SIG-M5 treated with dmso at 0.1 percent for 504 hours (cell line): Measurements from ENCODE around the gene RAD51B.

Experiments
- DNase-seq: peaks from one replicate; lab custom pipeline; 2025; ENCODE audit not compliant: unreplicated experiment; lab: John Stamatoyannopoulos, UW

Gene RAD51B

DNA sequence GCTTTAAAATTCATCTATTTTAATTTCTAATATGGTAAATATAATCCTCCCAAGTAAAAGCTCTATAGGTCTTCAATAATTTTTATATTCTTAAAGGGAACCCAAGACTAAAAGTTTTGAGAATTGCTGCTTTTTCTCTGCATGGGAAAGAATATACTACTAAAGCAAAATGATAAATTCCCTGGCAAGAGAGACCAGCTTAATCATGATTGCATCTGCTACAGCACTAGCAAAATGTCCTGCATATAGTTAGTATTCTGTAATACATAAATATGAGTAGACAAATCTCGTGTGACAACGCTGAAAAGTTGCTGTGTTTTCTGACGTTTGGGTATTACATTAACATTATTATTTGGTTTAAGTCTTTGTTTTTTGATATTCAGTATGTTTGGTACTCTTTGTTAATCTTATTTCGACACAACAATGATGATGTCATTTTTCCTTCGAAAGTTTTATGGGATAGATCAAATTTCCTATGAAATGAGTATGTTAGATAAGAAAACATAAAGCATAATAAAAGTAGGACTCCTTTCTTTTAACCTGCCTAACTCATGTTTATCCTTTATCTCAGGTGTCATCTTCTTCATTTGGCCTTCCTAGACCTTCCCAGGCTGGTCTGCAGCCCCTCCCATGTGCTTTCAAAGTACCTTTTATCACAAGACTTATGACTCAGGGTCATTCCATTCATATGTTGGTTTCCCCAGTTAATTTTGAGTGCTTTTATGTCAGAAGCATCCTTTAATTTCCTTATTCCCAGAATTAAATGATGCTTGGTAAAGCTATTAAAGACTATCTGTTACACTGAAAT, 321.9 kb downstream of the RAD51B start:
- no peak for DNase-seq

DNA sequence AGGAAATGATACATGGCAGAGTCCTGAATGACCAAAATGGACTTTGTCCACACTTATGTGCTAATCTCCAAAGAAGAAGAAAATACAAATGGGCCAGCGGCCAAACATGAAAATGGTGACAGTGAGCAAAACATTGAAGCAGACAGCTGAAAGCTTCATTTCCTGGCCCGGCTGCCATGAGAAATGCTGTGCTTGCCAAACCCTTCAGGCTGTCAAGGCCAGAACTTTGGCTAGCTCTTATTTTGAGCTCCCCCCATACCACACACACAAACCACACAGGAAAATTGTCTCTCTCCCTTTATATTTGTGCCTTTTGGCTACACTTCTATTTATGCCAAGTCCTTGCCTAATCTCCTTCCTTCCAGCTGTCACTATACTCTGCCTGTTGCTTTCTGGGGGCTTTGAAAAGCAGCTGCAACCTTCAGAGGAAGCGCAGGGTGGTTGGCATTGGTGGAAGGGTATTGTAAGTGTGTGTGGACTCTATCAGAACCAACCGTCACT, 323.8 kb downstream of the RAD51B start:
- DNase-seq, result no peak

DNA sequence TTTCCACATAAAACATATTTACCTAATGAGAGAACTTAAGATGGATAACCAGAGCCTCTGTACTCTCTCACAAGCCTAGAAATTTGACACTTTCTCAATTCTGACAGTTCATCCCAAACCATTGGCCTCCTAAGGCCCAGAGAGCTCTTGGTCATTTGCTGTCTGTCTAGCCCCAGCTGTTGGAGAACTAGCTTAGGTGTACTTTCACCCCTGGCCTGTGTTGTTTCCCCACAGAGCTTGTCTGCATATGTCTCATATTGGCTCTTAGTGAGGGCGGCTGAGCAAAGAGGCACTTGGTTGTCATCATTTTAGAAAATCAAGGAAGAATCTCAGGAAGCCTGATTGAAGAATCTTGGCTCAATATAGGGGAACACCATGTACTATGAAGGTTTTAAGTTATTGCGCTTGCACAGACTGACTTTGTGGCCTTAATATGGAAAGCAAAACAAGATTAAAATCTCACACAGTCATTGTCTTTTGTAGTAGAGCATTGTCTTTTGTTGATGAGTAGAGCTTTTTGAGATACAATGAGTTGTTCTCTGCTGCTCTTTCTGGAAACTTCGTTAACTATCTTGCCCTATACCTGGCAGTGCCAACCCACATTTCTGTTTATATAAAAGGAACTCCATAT, 324.6 kb downstream of the RAD51B start:
- no peak for DNase-seq

DNA sequence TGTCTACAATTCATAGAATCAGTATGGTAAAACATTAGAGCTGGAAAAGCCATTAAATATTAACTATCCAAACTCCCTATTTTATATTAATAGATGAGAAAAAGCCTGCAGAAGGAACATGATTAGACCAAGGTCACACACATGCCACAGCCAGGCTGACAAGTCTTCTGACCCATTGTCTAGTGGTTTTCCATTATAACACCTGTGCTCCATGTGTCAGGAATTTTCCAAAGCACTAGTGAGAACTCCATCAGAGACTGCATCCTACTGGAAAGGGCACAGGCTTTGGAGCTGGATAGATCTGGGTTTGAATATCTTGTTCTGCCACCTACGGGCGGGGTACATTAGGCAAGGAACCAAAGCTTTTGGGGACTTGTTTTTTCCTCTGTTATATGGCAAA, 325.5 kb downstream of the RAD51B start:
- no peak for DNase-seq

DNA sequence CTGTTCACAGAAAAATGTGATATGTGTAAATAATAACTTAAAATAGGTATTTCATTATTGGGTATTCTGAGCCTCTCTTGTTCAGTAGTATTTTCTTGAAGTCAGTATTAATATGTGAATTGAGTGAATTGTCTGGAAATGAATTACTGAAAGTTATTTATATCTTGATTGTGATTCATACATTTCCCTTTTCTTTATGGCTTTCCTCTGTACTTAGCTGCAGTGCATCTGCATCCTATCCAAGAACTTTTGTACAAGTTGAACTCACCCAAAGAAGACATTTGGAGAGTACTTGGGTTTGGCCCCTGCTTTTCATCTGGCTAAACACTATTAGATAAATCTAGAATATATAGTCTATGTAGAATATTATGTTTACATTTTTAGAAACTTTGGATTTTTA, 326.0 kb downstream of the RAD51B start:
- DNase-seq, result no peak

DNA sequence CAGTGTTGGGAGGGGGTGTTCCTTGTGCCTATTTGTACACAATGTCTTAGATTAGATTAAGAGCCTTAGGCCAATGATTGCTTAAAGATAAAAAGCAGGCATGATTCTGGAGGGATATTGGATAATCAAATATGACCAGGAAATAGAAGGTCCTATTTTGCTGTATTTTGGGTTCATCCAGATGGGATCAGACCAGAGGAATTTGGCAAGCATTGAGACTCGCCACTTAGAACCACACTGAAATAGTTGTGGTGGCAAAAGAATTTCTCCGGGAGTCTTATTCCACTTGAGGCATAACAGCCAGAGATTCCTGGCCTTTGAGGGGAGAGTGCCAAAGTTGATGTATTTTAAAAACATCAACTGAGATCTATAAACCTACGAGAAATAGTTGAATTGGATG, 327.2 kb downstream of the RAD51B start:
- DNase-seq, result no peak

DNA sequence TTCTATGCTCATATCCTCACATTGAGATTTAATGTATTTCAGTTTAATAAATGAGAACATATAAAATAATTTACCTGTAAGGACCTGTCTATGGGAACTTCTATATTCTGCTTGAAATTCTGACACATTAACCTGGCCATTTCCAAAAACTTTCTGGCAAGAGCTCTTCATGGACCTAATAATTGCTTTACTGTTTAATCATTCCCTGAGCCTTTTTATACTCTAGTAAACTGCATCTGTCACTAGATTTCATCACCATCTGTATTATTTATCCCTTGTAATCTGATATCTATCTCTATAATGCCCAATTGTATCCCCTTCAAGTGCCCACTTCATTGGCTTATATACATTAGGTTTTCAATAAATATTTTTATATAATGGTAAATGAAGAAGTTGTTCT, 327.7 kb downstream of the RAD51B start:
- no peak for DNase-seq

DNA sequence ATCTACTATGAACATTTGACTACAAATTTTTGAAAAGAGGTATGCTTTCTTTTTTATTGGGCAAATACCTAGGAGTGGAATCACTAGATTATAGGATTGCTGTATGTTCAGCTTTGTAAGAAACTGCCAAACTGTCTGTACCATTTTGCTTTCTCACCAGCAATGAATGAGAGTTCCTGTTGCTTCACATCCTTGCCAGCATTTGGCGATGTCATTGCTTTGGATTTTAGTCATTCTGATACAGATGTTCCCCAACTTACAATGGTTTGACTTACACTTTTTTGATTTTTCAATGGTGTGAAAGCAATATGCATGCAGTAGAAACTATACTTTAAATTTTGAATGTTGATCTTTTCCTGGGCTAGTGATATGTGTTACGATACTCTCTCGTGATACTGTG, 328.7 kb downstream of the RAD51B start:
- DNase-seq, result no peak

DNA sequence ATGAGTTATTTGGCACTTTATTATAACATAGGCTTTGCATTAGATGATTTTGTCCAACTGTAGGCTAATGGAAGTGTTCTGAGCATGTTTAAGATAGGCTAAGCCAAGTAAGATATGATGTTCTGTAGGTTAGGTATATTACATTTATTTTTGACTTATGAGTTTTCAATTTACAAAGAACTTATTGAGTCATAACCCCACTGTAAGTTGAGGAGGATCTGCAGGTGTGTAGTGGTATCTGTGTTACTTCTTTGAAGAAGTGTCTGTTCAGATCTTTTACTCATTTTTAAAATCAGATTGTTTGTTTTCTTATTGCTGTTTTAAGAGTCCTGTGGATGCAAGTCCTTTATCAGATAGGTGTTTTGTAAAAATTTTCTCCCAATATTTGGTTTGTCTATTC, 329.2 kb downstream of the RAD51B start:
- DNase-seq, result no peak

DNA sequence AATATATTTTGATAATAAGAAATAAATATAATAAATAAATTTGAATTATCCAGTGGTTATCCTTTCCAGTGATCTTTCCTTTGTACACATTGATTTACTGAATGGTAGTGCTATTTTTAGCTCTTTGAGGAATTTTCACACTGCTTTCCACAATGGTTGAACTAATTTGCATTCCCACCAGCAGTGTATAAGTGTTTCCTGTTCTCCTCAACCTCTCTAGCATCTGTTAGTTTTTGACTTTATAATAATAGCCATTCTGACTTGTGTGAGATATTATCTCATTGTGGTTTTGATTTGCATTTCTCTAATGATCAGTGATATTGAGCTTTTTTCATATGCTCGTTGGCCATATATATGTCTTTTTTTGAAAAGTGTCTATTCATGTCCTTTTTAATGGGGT, 333.7 kb downstream of the RAD51B start:
- DNase-seq, result no peak

DNA sequence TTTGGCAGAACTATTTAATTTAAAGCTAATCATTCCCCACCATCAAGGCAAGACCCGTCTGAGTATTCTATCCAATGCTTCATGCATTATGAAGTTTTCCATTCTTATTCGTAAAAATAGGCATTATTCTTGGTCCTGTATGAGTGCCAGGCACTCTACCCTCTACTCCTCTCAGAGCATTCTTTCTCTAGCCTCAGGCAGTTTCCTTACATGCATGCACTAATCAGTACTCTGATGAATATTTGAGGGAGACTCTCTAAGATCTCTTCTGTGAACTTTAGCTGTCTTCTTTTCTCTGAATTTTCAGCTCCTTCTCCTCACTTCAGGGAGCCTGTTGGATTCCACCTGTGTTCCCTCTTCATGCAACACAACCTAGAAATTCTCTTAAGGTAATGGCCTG, 334.7 kb downstream of the RAD51B start:
- DNase-seq, result no peak

DNA sequence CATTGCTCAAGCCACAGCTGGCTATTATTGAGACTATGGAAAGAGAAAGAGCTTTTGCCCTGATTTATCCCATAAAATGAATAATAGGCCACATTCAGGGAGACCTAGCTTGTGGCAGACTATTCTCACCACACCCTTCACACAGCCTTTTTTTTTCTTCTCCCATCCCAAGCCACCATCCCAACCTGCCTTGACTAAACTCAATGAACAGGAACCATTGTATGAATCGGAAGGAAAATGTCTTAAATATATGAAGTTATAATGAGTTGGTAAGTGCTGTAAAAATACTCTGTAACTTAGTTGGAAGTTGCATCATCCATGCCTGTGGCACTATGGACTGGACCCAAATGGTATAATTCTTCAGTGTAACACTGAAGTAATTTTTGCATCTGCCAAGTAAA, 338.4 kb downstream of the RAD51B start:
- DNase-seq, result no peak

DNA sequence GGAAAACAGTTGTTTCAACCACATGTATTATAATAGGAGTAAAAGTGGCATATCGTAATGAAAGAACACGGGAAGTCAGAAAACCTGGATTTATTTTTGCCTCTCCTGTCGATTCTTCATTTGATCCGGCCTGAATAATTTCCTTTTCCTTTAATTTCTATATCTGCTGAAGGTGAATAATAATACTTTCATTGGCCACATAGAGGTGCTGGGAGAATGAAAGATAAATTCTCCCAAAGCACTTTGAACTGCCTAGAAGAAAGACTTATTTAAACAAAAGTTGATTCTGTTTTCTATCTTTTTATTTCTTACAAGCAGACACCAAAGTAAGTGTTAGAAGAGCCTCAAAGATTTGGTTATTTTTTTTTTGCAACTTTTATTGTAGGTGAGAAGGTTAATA, 339.1 kb downstream of the RAD51B start:
- DNase-seq, result no peak

DNA sequence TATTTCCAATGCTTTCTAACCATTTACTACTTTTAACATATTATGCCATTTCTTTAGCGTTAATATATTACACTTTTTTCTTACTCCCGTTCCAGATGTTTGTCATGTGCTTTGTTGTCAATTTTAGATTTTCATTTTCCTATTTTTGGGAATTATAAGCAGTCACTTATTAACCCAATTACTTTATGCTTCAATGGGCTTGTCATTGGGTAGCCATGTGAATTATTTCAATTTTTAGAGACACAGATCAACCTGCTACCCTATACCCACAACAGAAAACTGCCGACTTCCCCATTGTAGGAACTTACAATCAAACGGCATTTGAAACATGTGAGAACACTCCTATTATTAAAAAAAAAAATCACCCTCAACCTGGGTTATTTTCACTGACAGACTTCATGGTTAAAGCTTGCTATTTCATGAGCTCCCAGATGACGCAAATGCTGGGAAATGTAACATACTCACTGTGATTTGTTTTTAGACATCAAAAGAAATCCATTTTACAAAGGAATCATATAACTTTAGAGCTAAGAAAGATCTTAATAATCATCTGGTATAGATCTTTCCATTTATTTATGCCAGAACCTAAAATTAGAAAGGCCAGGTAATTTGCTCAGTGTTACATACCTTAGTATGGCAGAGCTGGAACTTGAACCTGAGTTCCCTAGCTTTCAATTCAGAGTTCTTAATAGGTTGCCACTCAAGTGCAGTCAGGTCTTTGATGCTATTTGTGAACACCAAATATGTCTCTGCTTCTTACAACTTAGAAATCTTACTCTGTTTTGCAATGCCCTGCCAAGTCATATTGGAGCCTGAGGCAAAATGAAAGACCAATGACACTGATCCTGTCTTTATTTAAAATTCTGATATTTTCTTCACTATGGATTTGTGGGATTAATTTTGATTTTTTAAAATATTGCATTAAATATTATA, 340.4 kb downstream of the RAD51B start:
- no peak for DNase-seq

DNA sequence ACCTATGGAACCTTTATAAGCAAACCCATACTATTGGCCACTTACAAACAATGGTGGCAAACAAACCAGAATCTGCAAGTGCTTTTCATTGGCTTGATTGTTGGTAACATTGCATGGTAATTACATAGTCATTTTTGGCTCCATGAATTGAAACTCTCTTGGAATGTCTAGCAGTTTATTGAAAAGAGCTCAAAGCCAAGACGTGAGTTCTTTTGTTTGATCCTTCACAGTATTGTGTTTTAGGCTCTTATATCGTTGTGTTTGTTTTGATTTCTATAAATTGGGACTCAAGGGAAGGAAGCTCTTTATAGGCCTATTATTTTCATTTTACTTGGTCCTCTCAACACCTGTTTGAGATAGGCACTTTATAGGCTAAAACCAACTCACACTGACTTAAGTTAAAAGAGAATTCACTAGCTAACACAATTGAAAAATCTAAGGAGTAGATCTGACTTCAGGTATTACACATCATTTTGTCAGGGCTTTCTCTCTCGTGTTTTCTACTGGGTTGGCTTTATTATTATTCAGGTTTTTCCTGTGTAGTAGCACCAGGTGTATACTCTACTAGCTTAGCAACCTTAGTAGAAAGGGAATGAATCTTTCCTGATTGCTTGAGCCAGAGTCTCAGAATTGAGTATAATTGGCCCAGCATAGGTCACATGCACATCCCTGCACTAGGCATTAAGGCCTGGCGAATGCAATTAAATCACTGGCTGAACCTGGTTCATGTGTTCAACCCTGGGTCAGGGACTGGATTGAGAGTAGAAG, 341.4 kb downstream of the RAD51B start:
- DNase-seq, result no peak

DNA sequence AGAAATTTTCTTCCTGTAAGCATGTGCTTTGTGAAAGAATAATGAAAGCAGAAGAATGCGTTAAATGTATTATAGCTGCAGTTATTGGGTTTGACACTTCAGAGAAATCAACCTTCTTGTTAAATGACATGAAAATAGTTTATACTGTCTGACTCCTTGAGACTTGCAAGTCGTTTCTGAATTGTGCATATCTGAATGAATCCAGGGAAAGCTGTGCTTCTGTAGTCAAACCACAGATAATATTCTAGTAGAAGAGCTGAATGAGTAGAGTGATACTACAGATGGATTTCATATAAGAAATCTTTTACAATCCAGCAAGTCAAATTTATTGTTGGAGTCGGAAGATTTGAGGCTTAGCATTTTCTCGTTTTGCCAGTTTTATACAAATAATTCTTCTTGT, 343.3 kb downstream of the RAD51B start:
- DNase-seq, result no peak

DNA sequence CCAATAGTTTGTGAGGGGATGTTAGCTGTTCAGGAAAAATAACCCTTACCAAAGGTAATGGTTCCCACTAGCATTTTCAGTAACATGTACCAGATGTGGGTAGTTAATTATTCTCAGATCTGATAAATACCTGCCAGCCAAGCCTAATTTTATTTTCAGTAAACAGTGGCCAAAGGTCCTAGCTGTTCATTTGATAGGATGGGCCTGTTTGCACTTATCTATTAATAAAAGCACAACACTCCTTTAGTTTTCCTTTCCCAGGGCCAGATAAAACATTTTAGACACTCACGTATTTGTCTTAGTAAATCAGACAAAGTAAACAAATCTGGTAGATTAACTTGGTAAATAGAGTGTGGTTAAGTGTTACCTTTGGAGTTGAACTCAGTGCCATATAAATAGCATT, 345.1 kb downstream of the RAD51B start:
- DNase-seq, result peak; percentile 19

DNA sequence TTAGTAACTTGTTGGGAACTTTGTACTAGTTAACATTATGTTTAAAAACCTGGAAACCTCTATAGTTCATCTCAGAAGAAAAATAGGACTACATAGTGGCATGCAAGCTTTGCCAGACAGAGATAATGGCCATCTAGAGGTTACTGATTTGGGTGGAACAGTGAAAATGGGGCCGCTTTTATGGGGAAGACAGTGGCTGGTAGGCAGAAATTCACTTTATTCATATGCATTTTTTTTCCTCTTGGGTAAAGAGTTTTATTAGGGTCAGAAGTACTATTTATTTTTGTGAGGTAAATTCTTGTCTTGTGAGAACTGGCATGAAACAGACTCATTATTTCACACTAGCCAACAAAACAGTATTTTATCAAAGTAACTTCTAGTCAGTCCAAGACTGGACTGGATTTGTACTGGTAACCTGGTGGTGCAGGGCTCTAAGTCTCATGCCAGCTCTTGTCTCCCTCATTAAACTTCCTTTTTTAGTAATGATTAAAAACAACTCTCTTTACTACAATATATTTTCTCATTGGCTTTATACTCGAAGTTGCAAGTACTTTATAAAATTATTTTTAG, 345.8 kb downstream of the RAD51B start:
- no peak for DNase-seq

DNA sequence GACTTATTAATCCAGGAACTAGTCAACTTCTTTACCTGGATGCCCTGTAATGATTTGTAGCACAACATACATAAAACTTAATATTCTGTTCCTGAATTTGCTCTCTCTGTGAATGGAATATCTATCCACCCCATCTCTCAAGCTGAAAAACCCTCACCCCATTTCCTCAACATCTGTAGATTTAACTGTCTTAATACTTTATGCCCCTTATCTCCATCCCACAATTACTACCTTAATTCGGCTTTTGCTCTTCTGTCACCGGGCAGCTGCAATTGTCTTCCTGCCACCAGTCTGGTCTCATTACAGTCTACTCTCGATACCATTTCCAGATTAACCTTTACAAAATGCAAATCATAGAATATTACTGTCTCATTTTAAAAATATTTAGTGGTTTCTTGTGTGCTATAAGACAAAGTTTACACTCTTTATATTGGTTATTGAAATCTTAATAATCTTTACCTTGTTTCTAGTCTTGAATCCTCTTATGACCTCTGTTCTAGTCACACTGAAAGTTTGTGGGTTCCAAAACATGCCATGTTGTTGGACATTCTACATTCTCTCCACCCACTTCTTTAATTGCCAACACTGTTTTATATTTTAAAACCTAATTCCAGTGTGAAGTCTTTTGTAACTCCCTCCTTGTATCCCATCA, 347.3 kb downstream of the RAD51B start:
- DNase-seq, result no peak
